ENCODE data around the gene BACH2. TPM values are rescaled to one million over a fixed set of nuclear protein-coding genes. Genes with fewer than 3 reads are reported as not detected.

BACH2 gene
- polyA plus RNA-seq, 1 donor (not counting 4 experiments of a cell fraction or from before 2014, with no cell fraction given): 0.50 TPM

- dilution Hi-C loops (cut with MboI; ENCODE audit: extremely low pct_ligation_motif_present, low sequenced_read_pairs): no loop called here
- no peak overlapping the region for H3K4me2 ChIP-seq (ENCODE audit: control insufficient read depth, extremely low read depth, insufficient read depth, low read depth, low read length)
- no peaks in the 10 kb centered on the region for H3K27me3 ChIP-seq (ENCODE audit: control insufficient read depth, extremely low read depth, insufficient read depth, low read length)
- no peaks in the 10 kb centered on the region for H4K20me1 ChIP-seq (ENCODE audit: control insufficient read depth, extremely low read depth, insufficient read depth, low read length)
- no peaks in the 10 kb centered on the region for H3K9me1 ChIP-seq (ENCODE audit: control insufficient read depth, extremely low read depth, insufficient read depth, low read length)
- no peaks in the 10 kb centered on the region for H3K79me2 ChIP-seq (ENCODE audit: control insufficient read depth, insufficient read depth, low read length)
- FAIRE-seq (no peak), DNase-seq (ENCODE audit: low read depth, low spot score) (no peak)
- no peaks in the 10 kb centered on the region for H3K36me3 ChIP-seq (ENCODE audit: control insufficient read depth in 2 of 2, extremely low read depth in 1 of 2, insufficient read depth in 2 of 2, low read length in 2 of 2)
- no peak overlapping the region for H3K4me3 ChIP-seq (ENCODE audit: control insufficient read depth in 2 of 3, extremely low read depth in 1 of 3, insufficient read depth in 2 of 3, low read depth in 1 of 3, low read length in 3 of 3)
- H3K9ac ChIP-seq (ENCODE audit: control insufficient read depth, extremely low read depth, insufficient read depth, low read length): no peak overlapping the region
- no peaks in the 10 kb centered on the region for H3K9me3 ChIP-seq (ENCODE audit: control insufficient read depth, low read depth, low read length)
- no peak overlapping the region for H2AFZ ChIP-seq (ENCODE audit: control insufficient read depth, low read length)
- TF ChIP-seq EZH2 (IDR thresholded peaks at IDR 0.05; ENCODE audit: low read length): no peak
- no peak for TF ChIP-seq CTCF (optimal IDR thresholded peaks at IDR 0.05 in 1 of 3, IDR thresholded peaks at IDR 0.05 in 1 of 3, conservative IDR thresholded peaks at IDR 0.05 in 1 of 3; ENCODE audit: extremely low read depth in 1 of 3, insufficient read depth in 2 of 3, low read length in 3 of 3)
- H3K27ac ChIP-seq (ENCODE audit: control insufficient read depth, insufficient read depth, low read length): no peak overlapping the region
- peaks cover 3% of the 10 kb centered on the region for H3K4me1 ChIP-seq (ENCODE audit: control insufficient read depth, extremely low read depth, insufficient read depth, low read length)
These were observed 329.7 kb downstream of the BACH2 start for GRCh38 chr6:89966913-89967312.

DNA sequence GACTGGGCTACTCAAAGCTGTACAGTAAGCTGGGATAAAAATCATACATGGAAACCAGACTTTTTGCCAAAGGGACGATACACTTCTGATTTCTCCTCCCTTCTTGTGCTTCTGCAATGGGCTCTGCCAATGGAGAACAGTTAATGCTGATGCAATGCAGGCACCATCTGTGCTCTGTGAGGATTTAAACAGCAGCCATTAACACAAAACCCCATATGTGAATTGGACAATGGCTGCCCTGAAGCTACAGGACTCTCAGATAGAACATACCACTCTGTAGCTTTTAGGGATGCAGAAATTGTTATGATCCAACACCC, 330.5 kb downstream of the BACH2 start:
- Histone ChIP-seq H3K4me1 (ENCODE audit: control insufficient read depth, extremely low read depth, insufficient read depth, low read length) (peaks cover 3% of the 10 kb centered on the region), H2AFZ (ENCODE audit: control insufficient read depth, low read length) (no peak overlapping the region), H3K9ac (ENCODE audit: control insufficient read depth, extremely low read depth, insufficient read depth, low read length) (no peak overlapping the region), H3K27ac (ENCODE audit: control insufficient read depth, insufficient read depth, low read length) (no peak overlapping the region), H3K4me3 (ENCODE audit: control insufficient read depth in 2 of 3, extremely low read depth in 1 of 3, insufficient read depth in 2 of 3, low read depth in 1 of 3, low read length in 3 of 3) (no peak overlapping the region), H4K20me1 (ENCODE audit: control insufficient read depth, extremely low read depth, insufficient read depth, low read length) (no peaks in the 10 kb centered on the region), H3K79me2 (ENCODE audit: control insufficient read depth, insufficient read depth, low read length) (no peaks in the 10 kb centered on the region), H3K4me2 (ENCODE audit: control insufficient read depth, extremely low read depth, insufficient read depth, low read depth, low read length) (no peak overlapping the region), H3K36me3 (ENCODE audit: control insufficient read depth in 2 of 2, extremely low read depth in 1 of 2, insufficient read depth in 2 of 2, low read length in 2 of 2) (no peaks in the 10 kb centered on the region), H3K9me1 (ENCODE audit: control insufficient read depth, extremely low read depth, insufficient read depth, low read length) (no peaks in the 10 kb centered on the region), H3K9me3 (ENCODE audit: control insufficient read depth, low read depth, low read length) (no peaks in the 10 kb centered on the region), H3K27me3 (ENCODE audit: control insufficient read depth, extremely low read depth, insufficient read depth, low read length) (no peaks in the 10 kb centered on the region)
- DNase-seq (ENCODE audit: low read depth, low spot score): no peak
- FAIRE-seq: no peak
- dilution Hi-C loops (cut with MboI; ENCODE audit: extremely low pct_ligation_motif_present, low sequenced_read_pairs): no loop called here
- TF ChIP-seq EZH2 (IDR thresholded peaks at IDR 0.05; ENCODE audit: low read length): no peak
- no peak for TF ChIP-seq CTCF (optimal IDR thresholded peaks at IDR 0.05 in 1 of 3, IDR thresholded peaks at IDR 0.05 in 1 of 3, conservative IDR thresholded peaks at IDR 0.05 in 1 of 3; ENCODE audit: extremely low read depth in 1 of 3, insufficient read depth in 2 of 3, low read length in 3 of 3)

All from keratinocyte (primary cell).